Thyroid gland (tissue), 4 donors: Measurements from ENCODE around the gene SMC1A.

Experiments used
- CTCF ChIP-seq, 6 experiments: fragments of 200-600 bp in 3 of 6; fragments of 450-650 bp in 3 of 6; sonication (generic) in 3 of 6; IDR thresholded peaks; one replicate each; pipeline ENCODE4 v1.5.1; 2016 to 2019; ENCODE audit warnings: antibody characterized with exemption in 6 of 6, mild to moderate bottlenecking in 2 of 6, inconsistent platforms in 1 of 6, moderate library complexity in 1 of 6
- POLR2A ChIP-seq, 2 donors: fragments of 450-650 bp; IDR thresholded peaks; one replicate each; pipeline ENCODE4 v1.6.1; 2017; ENCODE audit warnings: antibody characterized with exemption in 2 of 2, mild to moderate bottlenecking in 2 of 2, moderate library complexity in 1 of 2

- TF ChIP-seq CTCF (IDR thresholded peaks at IDR 0.05) (no peak), POLR2A (IDR thresholded peaks at IDR 0.05) (no peak)
Observed at GRCh38 chrX:53422861-53423306, 430 bp upstream of the SMC1A start, which contains the start of gene RIBC1.
